ENCODE data around the gene CCL17.
"Not testable (repeated sequence)": the region's sequence is repeated elsewhere in the genome, so short reads cannot be mapped to it uniquely, and the experiment has no call there.

The CCL17 gene

DNA sequence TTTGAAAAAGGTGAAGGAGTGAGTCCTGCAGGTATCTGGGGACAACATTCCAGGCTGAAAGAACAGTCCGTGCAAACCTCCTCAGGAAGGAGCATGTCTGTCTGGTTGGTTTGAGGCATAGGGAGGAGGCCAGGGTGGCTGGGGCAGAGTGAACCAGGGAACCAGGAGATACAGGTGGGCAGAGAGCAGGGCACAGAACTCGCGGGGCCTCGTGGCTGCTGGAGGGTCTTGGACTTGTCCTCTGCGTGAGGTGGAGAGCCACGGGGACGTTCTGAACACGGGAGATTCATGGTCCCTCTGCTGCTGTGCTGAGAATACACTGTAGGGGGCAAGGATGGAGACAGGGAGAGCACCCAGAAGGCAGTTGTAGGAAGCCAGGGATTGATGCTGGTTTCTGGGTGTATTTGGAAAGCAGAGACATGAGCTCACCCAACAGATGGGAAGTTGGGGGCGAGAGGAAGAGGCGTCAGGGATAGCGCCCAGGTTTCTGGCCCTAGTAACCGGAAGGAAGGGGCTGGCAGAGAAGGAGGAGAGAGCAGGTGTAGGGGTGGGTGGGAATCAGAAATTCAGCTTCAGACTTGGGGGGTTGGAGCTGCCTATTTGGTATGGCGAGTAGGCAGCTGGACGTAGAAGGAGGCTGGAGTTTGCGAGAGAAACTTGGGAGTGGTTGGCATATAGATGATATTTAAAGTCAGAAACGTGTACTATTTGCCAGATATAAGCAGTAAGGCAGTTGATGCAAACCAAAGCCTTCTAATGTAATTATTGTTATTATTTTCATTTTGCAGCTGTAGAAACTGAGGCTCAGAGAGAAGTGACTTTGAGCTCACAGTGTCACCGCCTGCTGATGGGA, at the start of gene CCL17:
CCL17 (plus strand) TSS at position 803 of the 853 bp plus-strand sequence. CDS start 9,166 bp downstream, outside the sequence.
- DNase-seq: no peak

DNA sequence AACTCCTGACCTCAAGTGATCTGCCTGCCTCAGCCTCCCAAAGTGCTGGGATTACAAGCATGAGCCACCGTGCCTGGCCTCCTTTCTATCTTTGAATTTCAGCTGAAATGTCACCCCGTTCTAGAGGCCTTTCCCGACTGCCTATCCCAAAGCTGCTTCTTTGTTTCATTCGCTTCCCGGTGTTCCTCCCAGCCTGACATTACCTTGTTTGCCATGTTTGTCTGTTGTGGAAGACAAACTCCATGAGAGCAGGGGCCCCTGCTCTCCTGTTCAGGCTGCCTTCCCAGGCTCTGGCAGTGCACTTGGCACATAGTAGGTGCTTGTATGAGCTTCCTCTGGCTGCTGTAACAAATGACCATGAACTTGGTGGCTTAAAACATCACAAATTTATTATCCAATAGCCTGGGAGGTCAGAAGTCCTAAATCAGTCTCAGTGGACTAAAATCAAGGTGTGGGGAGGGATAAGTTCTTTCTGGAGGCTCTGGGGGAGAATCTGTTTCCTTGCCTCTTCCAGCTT, 48.6 kb upstream of the CCL17 start:
- DNase-seq: no peak

DNA sequence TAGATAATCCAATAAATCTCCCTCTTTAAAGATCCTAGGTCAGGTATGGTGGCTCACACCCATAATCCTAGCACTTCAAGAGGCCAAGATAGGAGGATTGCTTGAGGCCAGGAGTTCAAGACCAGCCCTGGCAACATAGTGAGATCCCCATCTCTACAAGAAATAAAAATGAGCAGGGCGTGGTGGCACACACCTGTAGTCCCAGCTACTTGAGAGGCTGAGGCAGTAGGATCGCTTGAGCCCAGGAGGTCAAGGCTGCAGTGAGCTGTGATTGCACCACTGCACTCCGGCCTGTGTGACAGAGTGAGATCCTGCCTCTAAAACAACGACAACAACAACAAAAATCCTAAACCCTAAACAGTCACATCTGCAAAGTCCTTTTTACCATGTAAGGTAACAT, 48.0 kb upstream of the CCL17 start:
- DNase-seq: no peak

DNA sequence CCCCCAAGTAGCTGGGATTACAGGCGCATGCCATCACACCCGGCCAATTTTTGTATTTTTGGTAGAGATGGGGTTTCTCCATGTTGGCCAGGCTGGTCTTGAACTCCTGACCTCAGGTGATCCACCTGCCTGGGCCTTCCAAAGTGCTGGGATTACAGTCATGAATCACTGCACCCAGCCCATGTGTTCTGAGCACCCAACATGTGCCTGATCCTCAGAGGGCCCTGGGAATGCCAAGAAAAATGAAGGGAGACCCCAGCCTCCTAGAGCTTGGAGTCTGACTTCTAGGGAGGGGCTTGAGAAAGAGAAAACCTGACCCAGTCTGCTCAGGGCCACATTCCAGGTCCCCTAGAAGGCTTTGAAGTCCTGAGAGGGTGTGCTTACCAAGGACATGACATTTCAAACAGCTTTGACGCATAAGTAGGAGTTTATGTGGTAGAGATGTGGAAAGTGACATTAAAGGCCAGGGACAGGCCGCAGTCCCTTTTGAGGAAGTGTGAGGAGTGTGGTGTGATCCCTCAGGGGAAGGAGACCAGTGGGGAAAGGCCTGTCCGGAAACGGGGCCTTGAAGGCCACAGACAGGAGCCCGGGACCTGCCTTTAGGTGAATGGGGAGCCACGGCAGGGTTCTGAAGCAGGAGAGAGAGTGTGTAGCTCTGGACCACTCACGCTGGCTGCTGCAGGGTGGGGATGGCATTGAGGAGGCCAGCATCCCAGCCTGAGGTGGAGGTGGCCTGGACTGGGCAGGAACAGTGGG, 47.1 kb upstream of the CCL17 start:
- DNase-seq: no peak

DNA sequence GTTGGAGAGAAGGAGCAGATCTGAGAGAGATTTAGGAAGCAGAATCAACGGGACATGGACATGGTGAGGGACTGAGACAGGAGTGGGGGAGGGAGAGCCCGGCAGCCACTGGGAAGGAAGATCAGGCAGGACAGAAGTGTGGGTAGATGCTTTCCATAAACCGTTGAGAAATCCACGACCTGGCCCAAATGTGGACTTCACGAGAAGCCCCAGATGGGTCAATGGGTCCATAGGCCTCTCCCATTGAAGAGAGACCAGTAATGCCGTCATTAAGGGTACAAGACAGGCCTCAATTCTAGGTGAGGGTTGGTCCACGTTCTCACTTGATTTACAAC, 46.5 kb upstream of the CCL17 start:
- no peak for DNase-seq

DNA sequence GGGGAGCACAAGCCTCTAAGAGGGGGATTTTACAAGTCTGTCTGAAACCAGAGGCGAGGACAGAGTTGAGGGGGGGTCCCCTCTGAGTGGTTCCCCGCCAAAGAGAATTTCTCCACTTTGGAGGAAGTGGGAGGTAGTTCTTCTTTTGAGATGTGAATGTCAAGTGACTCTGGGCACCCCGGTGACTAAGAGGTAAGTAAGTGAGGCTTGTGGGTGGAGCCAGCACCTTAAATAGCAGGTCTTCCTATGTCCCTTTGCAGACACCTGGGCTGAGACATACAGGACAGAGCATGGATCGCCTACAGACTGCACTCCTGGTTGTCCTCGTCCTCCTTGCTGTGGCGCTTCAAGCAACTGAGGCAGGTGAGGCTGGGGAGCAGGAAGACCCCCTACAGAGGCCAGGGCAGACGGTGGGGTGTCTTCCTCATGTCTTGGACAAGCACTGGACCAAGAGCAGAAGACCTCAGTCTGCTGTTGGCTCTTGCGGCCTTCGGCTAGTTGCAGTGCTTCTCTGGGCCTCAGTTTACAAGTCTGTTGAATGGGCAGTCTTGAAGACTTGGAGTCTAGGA, 46.0 kb upstream of the CCL17 start, which contains the start of gene CCL22:
CCL22 (plus strand) TSS at position 257 of the 569 bp plus-strand sequence; CDS start at position 291, 34 bp downstream.
- no peak for DNase-seq

DNA sequence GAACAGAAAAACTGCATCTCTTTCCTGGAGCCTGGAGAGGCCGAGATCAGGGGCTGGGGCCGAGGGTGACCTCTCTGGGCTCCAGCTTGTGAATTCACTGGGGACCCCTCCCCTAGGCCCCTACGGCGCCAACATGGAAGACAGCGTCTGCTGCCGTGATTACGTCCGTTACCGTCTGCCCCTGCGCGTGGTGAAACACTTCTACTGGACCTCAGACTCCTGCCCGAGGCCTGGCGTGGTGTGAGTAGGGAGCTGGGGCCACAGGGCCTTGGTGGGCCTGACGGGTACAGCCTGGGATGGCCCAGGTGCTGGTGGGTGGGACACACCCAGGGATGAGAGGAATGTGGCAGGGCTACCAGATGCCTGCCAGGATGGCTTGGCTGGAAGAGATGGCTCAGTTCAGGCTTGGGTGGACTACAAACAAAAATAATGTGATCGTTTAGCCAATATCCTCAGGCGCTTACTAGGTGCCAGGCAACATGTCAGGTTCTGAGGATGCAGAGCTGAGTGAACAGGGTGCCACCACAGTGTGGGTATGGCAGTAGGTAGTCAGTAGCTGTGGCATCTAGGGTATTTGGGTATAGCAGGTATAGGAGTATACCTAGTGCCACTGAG, 44.1 kb upstream of the CCL17 start:
- DNase-seq: no peak

DNA sequence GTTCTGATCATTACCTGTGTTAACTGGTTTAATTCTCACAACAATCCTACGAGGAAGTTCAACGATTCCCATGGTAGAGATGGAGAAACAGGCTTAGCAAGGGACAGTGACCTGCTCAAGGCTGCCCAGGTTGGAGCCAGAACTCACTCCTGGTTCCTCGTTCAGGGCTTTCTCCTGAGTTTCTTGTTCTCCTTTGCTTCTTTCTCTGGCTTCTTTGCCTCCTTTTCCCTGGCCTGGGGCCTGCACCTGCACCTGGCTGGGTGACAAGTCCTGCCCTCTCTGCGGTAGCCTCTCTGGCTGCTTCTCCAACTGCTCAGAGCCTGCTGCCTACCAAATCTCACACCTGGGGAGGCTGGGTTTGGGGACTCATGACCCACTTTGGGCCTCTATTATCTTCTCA, 43.2 kb upstream of the CCL17 start:
- no peak for DNase-seq

DNA sequence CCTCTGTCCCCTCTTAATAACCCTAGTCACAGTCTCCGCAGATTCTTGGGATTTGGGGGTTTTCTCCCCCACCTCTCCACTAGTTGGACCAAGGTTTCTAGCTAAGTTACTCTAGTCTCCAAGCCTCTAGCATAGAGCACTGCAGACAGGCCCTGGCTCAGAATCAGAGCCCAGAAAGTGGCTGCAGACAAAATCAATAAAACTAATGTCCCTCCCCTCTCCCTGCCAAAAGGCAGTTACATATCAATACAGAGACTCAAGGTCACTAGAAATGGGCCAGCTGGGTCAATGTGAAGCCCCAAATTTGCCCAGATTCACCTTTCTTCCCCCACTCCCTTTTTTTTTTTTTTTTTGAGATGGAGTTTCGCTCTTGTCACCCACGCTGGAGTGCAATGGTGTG, 40.4 kb upstream of the CCL17 start:
- no peak for DNase-seq

DNA sequence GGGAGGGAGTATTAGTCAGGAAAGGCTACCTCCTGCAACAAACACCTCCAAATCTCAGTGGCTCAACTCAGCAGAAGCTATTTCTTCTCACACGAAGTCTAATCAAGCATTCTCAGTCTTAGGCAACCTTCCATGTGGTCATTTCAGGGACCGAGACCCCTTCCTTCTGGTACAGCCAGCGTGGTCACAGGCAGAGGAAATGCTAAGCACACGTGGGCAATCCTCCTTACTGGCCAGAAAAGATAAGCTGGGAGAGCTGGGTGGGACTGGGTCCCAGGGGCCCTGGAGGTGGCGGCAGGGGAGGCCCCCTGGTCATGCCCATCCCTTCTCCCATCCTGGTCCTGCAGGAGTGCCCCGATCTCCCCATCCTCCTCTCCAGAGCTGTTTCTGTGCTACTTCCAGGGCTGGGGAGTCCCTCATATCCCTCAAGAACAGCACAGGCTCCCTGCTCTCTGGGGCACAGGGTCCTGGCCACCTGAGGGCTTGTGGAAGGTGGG, 38.0 kb upstream of the CCL17 start:
- DNase-seq: no peak

DNA sequence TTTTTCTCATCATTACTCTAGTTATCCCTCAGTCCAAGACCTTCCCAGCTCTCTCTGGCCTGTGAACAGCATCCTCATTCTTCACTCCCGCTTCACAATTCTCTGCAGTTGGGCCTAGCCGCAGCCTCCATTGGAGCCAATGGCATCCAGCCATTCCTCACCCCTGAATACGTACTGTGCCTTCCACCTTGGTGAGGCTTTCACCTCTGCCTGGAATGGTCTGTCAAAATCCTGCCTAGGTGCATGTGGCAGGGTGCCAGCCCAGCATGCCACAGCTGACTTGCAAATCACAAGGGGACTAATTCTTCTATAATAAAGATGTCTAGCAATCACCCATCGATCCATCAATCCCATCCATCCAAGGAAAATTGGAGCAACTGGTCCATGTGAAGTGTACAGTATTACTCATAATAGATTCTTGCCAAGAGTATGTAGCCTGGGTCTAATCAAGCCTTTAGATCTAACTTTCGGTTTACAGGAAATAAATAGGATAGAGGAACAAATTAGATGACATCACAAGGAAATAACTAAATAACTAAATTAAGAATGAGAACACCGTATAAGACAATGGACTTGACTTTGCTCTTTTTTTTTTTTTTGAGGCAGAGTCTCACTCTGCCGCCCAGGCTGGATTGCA, 37.3 kb upstream of the CCL17 start:
- DNase-seq: no peak

DNA sequence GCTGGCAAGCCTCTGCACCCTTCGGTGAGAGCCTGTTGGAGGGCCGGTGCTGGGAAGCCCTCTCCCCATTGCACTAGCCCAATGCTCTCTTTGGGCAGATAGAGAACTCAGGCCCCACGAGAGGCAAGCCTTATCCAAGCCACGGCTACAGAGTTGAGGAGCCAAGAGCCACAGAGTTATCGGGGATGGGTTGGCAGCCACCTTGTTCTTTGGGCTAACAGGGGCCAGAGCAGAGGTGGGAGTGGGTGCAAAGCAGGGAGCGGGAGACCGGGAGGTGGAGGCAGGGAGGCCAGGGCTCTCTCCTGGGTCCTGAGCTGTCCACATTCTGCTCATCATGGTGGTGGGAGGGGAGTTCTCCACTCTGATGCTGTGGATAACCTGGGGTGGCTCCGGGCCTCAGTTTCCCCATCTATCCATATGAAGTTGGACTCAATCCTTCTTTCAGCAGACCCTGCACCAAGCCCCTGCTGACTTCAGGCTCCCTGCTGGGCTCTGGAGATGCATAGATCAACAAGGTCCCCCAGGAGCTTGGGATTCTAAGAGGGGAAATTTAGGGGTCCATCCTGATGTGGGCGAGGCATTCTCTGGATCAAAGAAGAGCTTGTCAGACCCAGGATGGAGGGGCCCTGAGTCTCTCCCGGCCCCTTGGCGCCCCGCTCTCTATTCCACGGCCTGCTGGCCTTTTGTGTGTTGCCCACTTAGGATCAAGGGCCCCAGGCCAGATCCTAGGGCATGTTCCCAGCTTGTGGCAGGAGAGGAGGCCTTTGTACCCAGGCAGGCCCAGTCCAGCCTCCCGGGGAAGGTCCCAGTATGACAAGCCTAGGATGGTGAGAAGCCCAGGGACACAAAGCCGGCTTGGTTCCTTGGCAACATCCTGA, 32.8 kb upstream of the CCL17 start:
- DNase-seq: no peak

DNA sequence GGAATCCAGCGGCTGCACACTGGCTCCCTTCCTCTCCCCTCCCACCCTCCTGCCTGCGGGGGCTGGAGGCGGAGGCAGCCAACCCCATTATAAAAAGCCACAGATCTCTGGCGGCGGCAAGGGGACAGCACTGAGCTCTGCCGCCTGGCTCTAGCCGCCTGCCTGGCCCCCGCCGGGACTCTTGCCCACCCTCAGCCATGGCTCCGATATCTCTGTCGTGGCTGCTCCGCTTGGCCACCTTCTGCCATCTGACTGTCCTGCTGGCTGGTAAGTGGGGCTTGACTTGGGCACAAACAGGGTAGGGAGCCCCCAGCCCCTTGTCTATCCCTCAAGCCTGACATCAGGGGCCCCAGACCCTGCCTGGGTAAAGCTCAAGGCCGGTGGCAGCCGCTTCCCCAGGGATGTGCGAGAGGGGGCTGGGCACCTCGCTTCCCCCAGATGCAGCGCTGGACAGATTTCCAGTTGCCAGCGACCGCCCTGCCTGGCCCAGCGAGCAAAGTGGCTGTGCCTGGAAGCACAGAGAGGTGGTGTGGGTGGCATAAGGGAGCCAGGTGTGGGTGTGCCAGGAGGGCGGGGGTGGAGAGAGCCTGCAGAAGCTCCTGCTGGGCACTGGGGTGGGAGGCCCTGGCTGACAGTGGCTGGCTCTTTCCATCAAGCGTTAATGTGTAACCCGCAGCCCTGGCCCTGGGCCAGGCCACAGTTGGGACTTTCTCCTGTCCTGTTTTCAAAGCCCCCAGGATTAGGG, 32.0 kb upstream of the CCL17 start, which contains the start of gene CX3CL1:
CX3CL1 (plus strand) TSS at position 119 of the 745 bp plus-strand sequence; CDS start at position 198, 79 bp downstream.
- no peak for DNase-seq

DNA sequence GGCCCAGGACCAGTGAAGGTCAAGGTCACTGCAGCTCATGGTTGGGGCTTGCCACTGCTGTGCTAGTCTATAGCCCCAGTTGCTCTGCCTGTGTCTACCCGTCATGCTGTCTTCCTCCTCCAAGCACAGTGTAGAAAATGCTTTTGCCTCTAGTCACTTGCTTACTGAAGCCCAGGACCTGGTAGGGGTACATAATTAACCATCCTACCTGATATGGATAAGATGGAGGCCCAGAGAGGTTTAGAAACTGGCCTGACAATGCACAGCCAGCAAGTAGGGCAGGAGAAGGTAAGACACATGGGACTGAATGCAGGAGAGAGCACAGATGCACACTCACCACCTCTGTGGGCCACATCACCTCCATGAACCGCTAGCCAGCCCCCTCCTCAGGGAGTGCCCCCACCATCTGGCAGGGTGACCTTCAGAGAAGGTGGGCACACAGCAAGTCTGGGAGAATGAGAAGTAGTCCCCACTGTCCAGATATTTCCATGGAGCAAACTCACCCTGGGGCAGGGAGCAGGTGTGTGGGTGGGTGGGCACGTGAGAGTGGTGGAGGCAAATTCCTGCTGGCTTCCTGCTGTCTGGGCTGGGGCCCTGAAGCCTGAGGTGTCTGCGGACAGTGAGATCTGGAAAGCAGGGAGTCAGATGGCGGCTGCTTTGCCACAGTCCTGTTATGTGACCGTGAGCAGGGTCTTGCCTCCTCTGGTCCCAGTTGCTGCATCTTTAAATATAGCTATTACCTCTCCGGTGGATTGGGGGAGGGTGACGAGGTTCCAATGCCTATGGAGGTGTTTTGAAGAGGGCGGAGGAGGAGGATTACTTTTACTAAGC, 31.2 kb upstream of the CCL17 start:
- DNase-seq: no peak

DNA sequence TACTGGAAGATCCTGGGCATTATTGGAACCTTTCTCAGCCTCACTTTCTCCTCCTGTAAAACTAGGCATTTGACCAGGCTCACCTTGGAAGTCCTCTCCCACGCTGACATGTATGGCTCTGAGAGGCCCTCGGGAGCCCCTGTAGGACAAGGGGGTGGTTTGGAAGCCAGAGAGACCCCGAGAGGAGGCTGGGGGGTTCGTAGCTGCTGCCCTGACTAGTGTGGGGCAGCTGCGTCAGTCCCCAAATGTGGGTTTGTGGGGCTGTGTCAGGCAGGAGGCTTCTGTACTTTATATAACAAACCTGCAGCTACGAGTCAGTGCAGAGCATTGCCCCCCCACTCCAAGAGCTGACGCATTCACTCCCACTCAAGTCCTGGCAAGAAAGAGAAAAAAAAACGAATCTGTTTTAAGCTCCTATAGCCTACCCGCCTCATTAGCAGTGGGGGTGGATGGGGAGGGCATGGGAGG, 30.5 kb upstream of the CCL17 start:
- no peak for DNase-seq

DNA sequence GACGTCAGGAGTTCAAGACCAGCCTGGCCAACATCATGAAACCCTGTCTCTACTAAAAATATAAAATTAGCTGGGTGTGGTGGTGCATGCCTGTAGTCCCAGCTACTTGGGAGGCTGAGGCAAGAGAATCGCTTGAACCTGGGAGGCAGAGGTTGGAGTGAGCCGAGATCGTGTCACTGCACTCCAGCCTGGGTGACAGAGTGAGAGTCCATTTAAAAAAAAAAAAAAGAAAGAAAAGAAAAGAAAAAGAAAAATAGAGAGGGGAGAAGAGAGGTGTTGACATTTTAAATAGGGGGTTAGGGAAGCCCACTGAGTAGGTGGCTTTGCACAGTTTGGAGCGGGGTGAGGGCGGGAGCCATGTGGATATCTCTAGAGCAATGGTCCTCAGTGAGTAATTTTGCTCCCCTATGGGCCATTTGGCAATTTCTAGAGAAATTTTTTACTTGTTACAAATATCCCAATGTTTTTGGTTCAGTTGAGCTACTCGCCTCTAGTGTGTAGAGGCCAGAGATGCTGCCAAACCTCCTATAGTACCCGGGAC, 29.6 kb upstream of the CCL17 start:
- not testable (repeated sequence) for DNase-seq

DNA sequence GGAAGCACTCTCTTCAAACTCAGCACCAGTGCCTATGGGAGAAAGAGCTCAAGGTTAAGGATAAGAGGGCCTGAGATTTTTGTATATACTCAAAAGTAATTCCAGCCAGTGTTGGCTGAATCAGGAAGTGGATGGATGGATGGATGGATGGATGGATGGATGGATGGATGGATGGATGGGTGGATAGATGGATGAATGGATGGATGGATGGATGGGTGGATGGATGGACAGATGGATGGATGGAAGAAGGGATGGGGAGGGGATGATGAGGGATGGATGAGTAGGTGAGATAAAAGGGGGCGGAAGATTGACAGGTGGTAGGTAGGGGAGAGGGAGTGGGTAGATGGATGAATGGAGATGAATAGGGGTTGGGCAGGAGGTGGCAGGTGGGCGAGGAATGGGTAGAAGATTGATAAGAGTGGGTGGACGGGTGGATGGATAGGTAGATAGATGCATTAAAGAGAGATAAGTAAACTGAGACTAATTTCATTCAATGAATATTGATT, 28.2 kb upstream of the CCL17 start:
- DNase-seq: no peak

DNA sequence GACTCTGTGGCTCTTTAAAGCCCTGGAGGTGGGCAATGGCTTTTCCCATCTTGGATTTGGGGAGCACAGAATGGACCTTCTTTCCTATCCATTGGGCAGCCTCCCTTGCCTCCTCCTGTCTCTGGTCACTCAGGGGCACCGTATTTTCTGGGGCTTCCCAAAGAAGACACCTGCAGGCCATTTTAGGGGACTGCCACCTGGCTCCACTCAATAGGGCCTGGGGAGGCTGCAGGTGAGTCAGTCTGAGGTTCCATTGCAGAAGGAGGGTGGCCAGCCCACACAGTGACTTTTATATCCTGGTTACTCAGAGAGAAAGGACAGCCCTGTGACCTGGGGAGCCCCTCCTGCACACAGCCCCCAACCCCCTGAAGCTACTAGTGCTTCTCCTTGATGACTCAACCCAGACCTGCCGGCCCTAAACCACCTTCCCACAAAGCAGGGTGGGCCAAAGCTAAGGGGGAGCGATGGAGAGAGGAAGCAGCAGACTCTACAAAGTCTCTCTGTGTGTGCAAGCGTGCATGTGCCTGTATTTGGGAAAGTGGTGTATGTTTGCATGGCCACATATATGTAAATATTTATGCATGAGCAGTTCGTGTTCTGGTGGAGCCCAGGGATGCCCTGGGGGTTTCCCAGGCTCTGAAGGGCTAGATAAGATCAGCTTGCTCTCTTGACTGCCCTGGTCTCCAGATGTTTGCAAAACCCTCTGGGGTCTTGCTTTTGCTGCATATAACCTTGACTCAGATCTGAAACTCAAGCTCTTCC, 27.3 kb upstream of the CCL17 start:
- peak; percentile 17 for DNase-seq

All from stimulated activated CD4-positive, alpha-beta T cell treated with anti-CD3 and anti-CD28 coated beads, Interleukin-4, amount 100 ng/mL, for 1 hour (primary cell).